MM.1S (cell line): Measurements from ENCODE around the gene CNTNAP2.

Experiments
- EZH2phosphoT487 ChIP-seq: fragments of 300-600 bp; sonication (generic); IDR thresholded peaks from 2 replicates; pipeline ENCODE4 v1.6.1; 2018; ENCODE audit warnings: antibody characterized with exemption, low read length
- TF ChIP-seq, protein P1 (sequence below): fragments of 300-600 bp; sonication (generic); IDR thresholded peaks from 2 replicates; pipeline ENCODE4 v1.5.1; 2016; ENCODE audit warnings: antibody characterized with exemption, low read length, mixed read lengths

DNA sequence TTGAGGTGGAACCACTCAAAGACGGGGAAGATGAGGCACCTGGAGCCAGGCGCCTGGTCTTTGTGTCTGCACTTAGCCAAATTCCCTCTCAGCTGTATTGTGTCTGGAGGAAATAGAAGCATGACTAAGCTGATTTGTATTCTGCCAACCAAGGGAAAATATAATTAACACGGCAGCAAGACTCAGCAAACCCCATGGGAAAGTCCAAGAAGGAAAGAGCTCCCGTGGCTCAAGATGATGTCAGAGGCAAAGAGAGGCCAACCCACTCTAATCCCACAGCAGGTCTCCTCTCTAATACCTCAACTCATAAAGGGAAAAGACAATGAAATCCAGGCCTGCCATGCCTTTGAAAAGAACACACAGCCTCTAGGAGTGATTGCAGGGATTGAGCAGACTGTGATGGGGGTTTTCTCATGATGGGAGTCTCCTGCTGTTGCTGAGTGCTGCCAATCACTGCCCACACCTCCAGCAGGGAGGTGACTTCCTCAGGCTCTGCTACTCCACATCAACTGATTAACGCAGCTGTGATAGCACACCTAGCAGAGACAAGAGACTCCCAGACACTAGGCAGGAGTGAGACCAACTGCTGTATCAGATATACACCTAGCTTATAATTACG is 2218.5 kb downstream of the CNTNAP2 start:
- no peak for TF ChIP-seq EZH2phosphoT487
- TF ChIP-seq, protein P1, sequence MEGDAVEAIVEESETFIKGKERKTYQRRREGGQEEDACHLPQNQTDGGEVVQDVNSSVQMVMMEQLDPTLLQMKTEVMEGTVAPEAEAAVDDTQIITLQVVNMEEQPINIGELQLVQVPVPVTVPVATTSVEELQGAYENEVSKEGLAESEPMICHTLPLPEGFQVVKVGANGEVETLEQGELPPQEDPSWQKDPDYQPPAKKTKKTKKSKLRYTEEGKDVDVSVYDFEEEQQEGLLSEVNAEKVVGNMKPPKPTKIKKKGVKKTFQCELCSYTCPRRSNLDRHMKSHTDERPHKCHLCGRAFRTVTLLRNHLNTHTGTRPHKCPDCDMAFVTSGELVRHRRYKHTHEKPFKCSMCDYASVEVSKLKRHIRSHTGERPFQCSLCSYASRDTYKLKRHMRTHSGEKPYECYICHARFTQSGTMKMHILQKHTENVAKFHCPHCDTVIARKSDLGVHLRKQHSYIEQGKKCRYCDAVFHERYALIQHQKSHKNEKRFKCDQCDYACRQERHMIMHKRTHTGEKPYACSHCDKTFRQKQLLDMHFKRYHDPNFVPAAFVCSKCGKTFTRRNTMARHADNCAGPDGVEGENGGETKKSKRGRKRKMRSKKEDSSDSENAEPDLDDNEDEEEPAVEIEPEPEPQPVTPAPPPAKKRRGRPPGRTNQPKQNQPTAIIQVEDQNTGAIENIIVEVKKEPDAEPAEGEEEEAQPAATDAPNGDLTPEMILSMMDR = no peak
